IPS DF 6.9 (cell line): Measurements from ENCODE around the gene CDH23.

Experiments
- DNase-seq: peaks from one replicate; pipeline ENCODE4 v3.0.0-alpha.2; 2013; ENCODE audit warnings: low read depth, low spot score
- H3K27ac ChIP-seq: one replicate; pipeline ENCODE4 v1.5.1; 2013; ENCODE audit warnings: low read length, control low read depth
- H3K27me3 ChIP-seq: 2 replicates; pipeline ENCODE4 v1.6.1; 2013; ENCODE audit warnings: mild to moderate bottlenecking, low read length; ENCODE audit not compliant: control insufficient read depth, insufficient read depth
- H3K36me3 ChIP-seq: 2 replicates; pipeline ENCODE4 v1.6.1; 2013; ENCODE audit warnings: low read length; ENCODE audit not compliant: control insufficient read depth, insufficient read depth
- H3K4me1 ChIP-seq: 2 replicates; pipeline ENCODE4 v1.6.1; 2013; ENCODE audit warnings: low read length; ENCODE audit not compliant: control insufficient read depth, insufficient read depth
- H3K4me3 ChIP-seq: 2 replicates; pipeline ENCODE4 v1.5.1; 2013; ENCODE audit warnings: mild to moderate bottlenecking, low read length
- H3K9me3 ChIP-seq: 2 replicates; pipeline ENCODE4 v1.6.1; 2013; ENCODE audit warnings: low read length, inconsistent platforms; ENCODE audit not compliant: control insufficient read depth, insufficient read depth
- WGBS: extraction: QIAGEN DNeasy Blood & Tissue Kit; methylation state at CpG from one replicate; pipeline ENCODE4 v1.1.7; 2013; ENCODE audit warnings: mixed read lengths, missing lambda C conversion rate; ENCODE audit not compliant: insufficient read length, insufficient coverage; 5-methylcytosine and 5-hydroxymethylcytosine counted together

Gene CDH23

GRCh38 chr10:71381611-71382010 is 15.1 kb upstream of the CDH23 start:
- no peak for DNase-seq
- H3K27me3 ChIP-seq, result no peaks in the 10 kb centered on the region; the same call in 1 of the 2 replicates
- no peak overlapping the region for H3K27ac ChIP-seq
- no peaks in the 10 kb centered on the region for H3K4me1 ChIP-seq
- no peaks in the 10 kb centered on the region for H3K36me3 ChIP-seq
- WGBS, result no CpG with 5 or more reads among the region's 3 CpGs
- no peaks in the 10 kb centered on the region for H3K9me3 ChIP-seq
- no peak overlapping the region for H3K4me3 ChIP-seq

DNA sequence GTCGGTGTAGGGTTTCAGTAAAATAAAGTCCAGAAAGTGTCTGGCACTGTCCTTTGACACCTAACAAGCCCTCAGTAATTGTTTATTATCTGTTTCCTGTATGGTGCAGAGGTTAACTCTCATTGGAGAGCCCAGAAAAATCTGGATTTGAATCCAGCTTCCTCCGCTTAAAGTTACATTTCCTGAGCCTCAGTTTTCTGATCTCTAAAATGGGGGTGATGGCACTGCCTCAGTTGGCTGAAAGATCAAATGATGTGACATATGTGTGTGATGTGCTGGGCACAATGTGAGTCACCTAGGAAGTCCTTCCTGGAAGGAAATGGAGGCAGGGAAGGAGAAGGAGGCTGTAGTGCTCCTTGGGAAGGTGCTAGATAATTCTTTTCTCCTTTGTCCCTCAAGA is 14.7 kb upstream of the CDH23 start:
- Histone ChIP-seq H3K27me3 (no peaks in the 10 kb centered on the region; the same call in 1 of the 2 replicates), H3K4me3 (no peak overlapping the region), H3K4me1 (no peaks in the 10 kb centered on the region), H3K27ac (no peak overlapping the region), H3K9me3 (no peaks in the 10 kb centered on the region), H3K36me3 (no peaks in the 10 kb centered on the region)
- no CpG with 5 or more reads among the region's 2 CpGs for WGBS
- no peak for DNase-seq

- no peak overlapping the region for H3K27ac ChIP-seq
- no peaks in the 10 kb centered on the region for H3K36me3 ChIP-seq
- H3K4me1 ChIP-seq, result no peaks in the 10 kb centered on the region
- WGBS, result no CpG with 5 or more reads among the region's 1 CpG
- no peak overlapping the region for H3K4me3 ChIP-seq
- H3K9me3 ChIP-seq, result no peaks in the 10 kb centered on the region
- DNase-seq, result no peak
- H3K27me3 ChIP-seq, result no peaks in the 10 kb centered on the region; the same call in 1 of the 2 replicates
Observed at GRCh38 chr10:71382757-71383156, 14.0 kb upstream of the CDH23 start.

DNA sequence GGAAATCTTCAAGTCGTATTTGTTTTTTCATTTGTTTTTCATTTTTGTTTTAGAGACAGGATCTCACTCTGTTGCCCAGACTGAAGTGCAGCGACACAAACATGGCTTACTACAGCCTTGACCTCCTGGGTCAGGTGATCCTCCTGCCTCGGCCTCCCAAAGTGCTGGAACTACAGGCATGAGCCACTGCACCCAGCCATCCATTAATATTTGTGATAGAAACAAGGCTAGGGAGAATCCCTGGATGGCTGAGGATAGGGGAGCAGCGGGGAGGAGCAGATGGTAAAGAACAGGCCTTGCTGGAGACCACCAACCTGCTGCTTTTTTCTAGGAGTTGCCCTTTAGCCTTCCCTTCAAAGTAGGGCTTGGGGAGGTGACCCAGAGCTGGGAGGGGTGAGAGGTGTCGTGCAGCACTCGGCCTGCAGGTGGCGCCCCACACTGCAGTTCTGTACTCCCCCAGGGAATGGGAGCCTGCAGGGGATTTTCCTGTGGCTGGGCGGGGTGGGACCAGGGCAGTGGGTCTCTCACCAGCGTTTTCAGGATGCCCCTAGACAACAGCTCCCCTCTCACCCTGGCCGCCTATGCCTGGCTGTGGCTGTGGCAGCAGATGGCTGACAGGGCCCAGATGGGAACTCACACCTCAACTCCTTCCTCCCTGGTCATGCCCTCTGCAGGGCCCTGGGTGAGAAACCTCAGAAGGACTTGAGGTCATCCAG is 12.6 kb upstream of the CDH23 start:
- Histone ChIP-seq H3K27me3 (no peaks in the 10 kb centered on the region), H3K4me1 (no peaks in the 10 kb centered on the region), H3K4me3 (no peak overlapping the region), H3K36me3 (no peaks in the 10 kb centered on the region), H3K27ac (no peak overlapping the region), H3K9me3 (no peaks in the 10 kb centered on the region)
- no CpG with 5 or more reads among the region's 10 CpGs for WGBS
- DNase-seq, result peak; percentile 55

DNA sequence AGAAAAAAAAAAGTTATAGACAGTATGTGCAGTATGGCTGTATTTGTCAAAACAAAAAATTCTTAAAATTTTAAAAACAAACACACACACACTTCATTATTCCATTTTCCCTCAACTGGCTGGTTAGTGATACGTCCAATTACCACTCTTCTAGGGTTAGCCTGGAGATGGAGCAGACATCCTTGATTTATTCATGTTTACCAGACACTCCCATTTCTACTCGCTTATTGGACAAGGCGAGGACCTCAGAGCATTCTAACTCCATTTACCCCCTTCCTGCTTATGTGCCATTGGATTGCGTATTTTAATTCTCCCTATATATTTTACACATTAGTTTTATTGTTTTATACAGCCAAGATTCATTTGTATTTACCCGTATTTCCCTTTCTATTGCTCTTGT is 8.5 kb upstream of the CDH23 start:
- H3K27me3 ChIP-seq, result no peaks in the 10 kb centered on the region
- no peak overlapping the region for H3K4me3 ChIP-seq
- no CpG with 5 or more reads among the region's 5 CpGs for WGBS
- H3K36me3 ChIP-seq, result no peaks in the 10 kb centered on the region
- H3K4me1 ChIP-seq, result peaks cover 2% of the 10 kb centered on the region; the same call in 1 of the 2 replicates
- H3K9me3 ChIP-seq, result no peaks in the 10 kb centered on the region
- no peak overlapping the region for H3K27ac ChIP-seq
- DNase-seq, result no peak

DNA sequence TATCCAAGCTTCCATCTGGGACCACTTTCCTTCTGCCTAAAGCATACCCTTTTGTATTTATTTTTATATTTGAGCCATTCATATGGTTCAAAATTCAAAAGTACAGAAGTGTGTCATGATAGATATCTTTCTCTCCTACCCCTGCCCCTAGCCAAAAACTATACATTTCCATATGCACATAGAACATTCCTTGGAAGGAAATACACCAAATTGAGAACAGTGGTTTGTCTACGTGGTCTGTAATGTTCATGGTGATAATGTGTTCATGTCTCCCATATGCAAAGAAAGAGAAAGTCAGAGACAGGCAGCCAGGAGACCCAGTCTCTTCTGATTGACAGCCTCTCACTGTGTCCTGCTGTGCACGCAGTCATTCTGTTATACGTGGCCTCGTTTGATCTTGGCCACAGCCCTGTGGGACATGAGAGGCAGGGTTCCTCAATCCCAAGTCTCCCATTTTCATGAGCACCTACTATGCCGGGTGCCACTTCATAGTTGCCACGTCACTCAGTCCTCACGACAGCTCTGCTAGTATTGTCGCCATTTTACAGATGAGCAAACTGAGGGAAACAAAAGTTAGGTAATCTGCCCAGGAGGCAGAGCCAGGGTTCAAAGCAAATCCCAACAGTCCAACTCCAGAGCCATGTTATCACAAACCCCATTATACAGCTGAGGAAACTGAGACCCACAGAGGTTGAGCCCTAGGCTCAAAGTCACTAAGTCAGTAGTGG is 8.0 kb upstream of the CDH23 start:
- Histone ChIP-seq H3K27ac (no peak overlapping the region), H3K27me3 (no peaks in the 10 kb centered on the region), H3K4me1 (peaks cover 2% of the 10 kb centered on the region; the same call in 1 of the 2 replicates), H3K9me3 (no peaks in the 10 kb centered on the region), H3K36me3 (no peaks in the 10 kb centered on the region), H3K4me3 (no peak overlapping the region)
- DNase-seq, result no peak
- no CpG with 5 or more reads among the region's 8 CpGs for WGBS

GRCh38 chr10:71389768-71390460 is 6.8 kb upstream of the CDH23 start:
- no peaks in the 10 kb centered on the region for H3K9me3 ChIP-seq
- H3K27me3 ChIP-seq, result no peaks in the 10 kb centered on the region
- H3K4me1 ChIP-seq, result peaks cover 2% of the 10 kb centered on the region; the same call in 1 of the 2 replicates
- no peak overlapping the region for H3K4me3 ChIP-seq
- WGBS, result no CpG with 5 or more reads among the region's 14 CpGs
- no peak overlapping the region for H3K27ac ChIP-seq
- DNase-seq, result no peak
- no peaks in the 10 kb centered on the region for H3K36me3 ChIP-seq

- Histone ChIP-seq H3K27ac (no peak overlapping the region), H3K4me1 (peaks cover 2% of the 10 kb centered on the region; the same call in 1 of the 2 replicates), H3K9me3 (no peaks in the 10 kb centered on the region), H3K36me3 (no peaks in the 10 kb centered on the region), H3K4me3 (no peak overlapping the region), H3K27me3 (no peaks in the 10 kb centered on the region)
- WGBS, result no CpG with 5 or more reads among the region's 10 CpGs
- DNase-seq, result no peak
Observed at GRCh38 chr10:71390461-71390835, 6.3 kb upstream of the CDH23 start.

DNA sequence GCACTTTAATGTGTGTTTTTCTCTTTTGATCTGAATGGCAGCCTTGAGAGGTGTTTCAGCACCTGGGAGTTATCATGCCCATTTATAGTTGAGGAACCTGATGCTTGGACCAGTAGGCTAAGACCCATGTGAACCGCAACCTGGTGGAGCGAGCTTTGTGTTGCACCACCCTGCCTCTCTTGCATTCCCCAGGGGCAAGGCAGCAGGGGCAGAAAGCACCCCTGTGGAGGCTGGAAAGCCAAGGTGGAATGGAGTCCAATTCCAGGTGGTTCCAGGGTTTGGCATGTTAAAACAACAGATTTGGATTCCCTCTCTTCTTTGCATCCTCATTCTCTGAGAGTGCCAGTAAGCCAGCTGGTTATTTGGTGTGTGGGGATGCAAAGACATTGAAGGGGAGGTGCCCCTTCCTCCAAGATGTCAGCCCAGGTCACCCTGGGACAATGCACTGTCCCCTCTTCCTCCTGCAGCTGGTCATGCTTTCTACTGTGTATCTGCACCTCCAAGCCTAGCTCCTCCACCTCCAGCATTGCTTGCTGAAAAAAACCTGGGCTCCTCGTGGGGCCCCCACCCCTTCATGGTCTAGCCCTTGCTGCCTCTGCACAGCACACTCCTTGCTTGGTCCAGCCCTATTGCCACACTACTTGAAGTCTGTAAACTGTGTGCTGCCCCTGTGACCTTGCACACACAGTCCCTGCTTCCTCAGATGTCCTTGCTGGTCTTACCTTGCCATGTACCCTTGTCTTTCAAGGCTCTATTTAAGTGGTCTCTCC is 5.6 kb upstream of the CDH23 start:
- no peaks in the 10 kb centered on the region for H3K36me3 ChIP-seq
- no peak for DNase-seq
- no peak overlapping the region for H3K4me3 ChIP-seq
- H3K27me3 ChIP-seq, result no peaks in the 10 kb centered on the region
- H3K27ac ChIP-seq, result no peak overlapping the region
- H3K4me1 ChIP-seq, result peaks cover 2% of the 10 kb centered on the region; the same call in 1 of the 2 replicates
- WGBS, result no CpG with 5 or more reads among the region's 3 CpGs
- no peaks in the 10 kb centered on the region for H3K9me3 ChIP-seq

DNA sequence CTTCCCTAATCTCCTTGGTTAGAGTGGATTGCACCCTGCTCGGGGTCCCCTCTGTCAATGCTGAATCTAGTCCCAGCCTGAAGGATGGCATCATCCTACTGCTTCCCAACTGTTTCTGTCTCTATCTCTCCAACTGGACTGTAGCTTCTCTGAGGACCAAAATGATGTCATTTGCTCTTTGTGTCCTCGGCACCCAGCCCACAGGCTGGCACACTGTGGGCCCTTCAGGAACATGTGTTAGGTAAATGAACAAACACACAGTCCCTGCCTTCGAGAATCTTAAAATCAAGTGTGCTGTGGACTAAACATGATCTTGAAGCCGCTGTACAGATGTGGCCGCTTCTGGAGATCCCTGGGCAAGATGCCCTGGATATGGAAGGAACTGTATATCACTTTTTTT is 5.0 kb upstream of the CDH23 start:
- no CpG with 5 or more reads among the region's 5 CpGs for WGBS
- peaks cover 2% of the 10 kb centered on the region; the same call in 1 of the 2 replicates for H3K4me1 ChIP-seq
- no peak overlapping the region for H3K27ac ChIP-seq
- no peaks in the 10 kb centered on the region for H3K36me3 ChIP-seq
- no peaks in the 10 kb centered on the region for H3K9me3 ChIP-seq
- DNase-seq, result no peak
- no peak overlapping the region for H3K4me3 ChIP-seq
- no peaks in the 10 kb centered on the region for H3K27me3 ChIP-seq
